DOHH2 (cell line): Measurements from ENCODE around the gene CBX5.

Source experiments
- EZH2phosphoT487 ChIP-seq: fragments of 200-600 bp; sonication (generic); IDR thresholded peaks from 2 replicates; pipeline ENCODE4 v1.6.1; 2017; ENCODE audit warnings: borderline replicate concordance, mild to moderate bottlenecking, antibody characterized with exemption, low read length, moderate library complexity, mixed read lengths
- TF ChIP-seq, protein P1 (sequence below): fragments of 200-600 bp; sonication (generic); IDR thresholded peaks from one replicate; pipeline ENCODE4 v1.5.1; 2014; ENCODE audit warnings: antibody characterized with exemption, mild to moderate bottlenecking, low read depth, low read length; ENCODE audit not compliant: poor library complexity, severe bottlenecking

- TF ChIP-seq, protein P1, sequence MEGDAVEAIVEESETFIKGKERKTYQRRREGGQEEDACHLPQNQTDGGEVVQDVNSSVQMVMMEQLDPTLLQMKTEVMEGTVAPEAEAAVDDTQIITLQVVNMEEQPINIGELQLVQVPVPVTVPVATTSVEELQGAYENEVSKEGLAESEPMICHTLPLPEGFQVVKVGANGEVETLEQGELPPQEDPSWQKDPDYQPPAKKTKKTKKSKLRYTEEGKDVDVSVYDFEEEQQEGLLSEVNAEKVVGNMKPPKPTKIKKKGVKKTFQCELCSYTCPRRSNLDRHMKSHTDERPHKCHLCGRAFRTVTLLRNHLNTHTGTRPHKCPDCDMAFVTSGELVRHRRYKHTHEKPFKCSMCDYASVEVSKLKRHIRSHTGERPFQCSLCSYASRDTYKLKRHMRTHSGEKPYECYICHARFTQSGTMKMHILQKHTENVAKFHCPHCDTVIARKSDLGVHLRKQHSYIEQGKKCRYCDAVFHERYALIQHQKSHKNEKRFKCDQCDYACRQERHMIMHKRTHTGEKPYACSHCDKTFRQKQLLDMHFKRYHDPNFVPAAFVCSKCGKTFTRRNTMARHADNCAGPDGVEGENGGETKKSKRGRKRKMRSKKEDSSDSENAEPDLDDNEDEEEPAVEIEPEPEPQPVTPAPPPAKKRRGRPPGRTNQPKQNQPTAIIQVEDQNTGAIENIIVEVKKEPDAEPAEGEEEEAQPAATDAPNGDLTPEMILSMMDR: no peak
- no peak for TF ChIP-seq EZH2phosphoT487
Observed at GRCh38 chr12:54182981-54183380, 96.9 kb downstream of the CBX5 start.
